ENCODE measurements around the gene PRKN.
"Not testable (repeated sequence)": the region's sequence is repeated elsewhere in the genome, so short reads cannot be mapped to it uniquely, and the experiment has no call there.

Gene PRKN

GRCh38 chr6:162612613-162613012 lies 115.0 kb downstream of the PRKN start:
- DNase-seq = no peak

GRCh38 chr6:162610351-162610750 lies 117.2 kb downstream of the PRKN start:
- no peak for DNase-seq

GRCh38 chr6:162605881-162606280 lies 121.7 kb downstream of the PRKN start:
- DNase-seq = no peak

- no peak for DNase-seq
Observed at GRCh38 chr6:162603231-162604015, 124.1 kb downstream of the PRKN start.

GRCh38 chr6:162602759-162603158 lies 124.8 kb downstream of the PRKN start:
- DNase-seq = no peak

GRCh38 chr6:162596676-162597075 lies 130.9 kb downstream of the PRKN start:
- DNase-seq = no peak

- no peak for DNase-seq
Observed at GRCh38 chr6:162591517-162591916, 136.0 kb downstream of the PRKN start.

GRCh38 chr6:162581988-162582780 lies 145.4 kb downstream of the PRKN start:
- DNase-seq = no peak

- no peak for DNase-seq
Observed at GRCh38 chr6:162580619-162581018, 146.9 kb downstream of the PRKN start.

- no peak for DNase-seq
Observed at GRCh38 chr6:162576016-162576415, 151.6 kb downstream of the PRKN start.

GRCh38 chr6:162572240-162572639 lies 155.3 kb downstream of the PRKN start:
- DNase-seq = no peak

- no peak for DNase-seq
Observed at GRCh38 chr6:162568266-162568665, 159.3 kb downstream of the PRKN start.

GRCh38 chr6:162562041-162562440 lies 165.5 kb downstream of the PRKN start:
- no peak for DNase-seq

GRCh38 chr6:162560891-162561290 lies 166.7 kb downstream of the PRKN start:
- DNase-seq = no peak

- no peak for DNase-seq
Observed at GRCh38 chr6:162554531-162554930, 173.0 kb downstream of the PRKN start.

GRCh38 chr6:162546905-162547304 lies 180.7 kb downstream of the PRKN start:
- no peak for DNase-seq

GRCh38 chr6:162543221-162543620 lies 184.3 kb downstream of the PRKN start:
- no peak for DNase-seq

- DNase-seq = no peak
Observed at GRCh38 chr6:162541019-162541601, 186.5 kb downstream of the PRKN start.

- DNase-seq = no peak
Observed at GRCh38 chr6:162539321-162539720, 188.2 kb downstream of the PRKN start.

GRCh38 chr6:162538643-162539064 lies 188.9 kb downstream of the PRKN start:
- no peak for DNase-seq

GRCh38 chr6:162533009-162533400 lies 194.6 kb downstream of the PRKN start:
- DNase-seq = no peak

GRCh38 chr6:162532283-162533008 lies 195.1 kb downstream of the PRKN start:
- no peak for DNase-seq

- not testable (repeated sequence) for DNase-seq
Observed at GRCh38 chr6:162531391-162531790, 196.2 kb downstream of the PRKN start.

Measured in CD4-positive, alpha-beta T cell treated with Interleukin-4 for 1 hour (primary cell).